ENCODE measurements around the gene CEACAM20.
A peak's percentile ranks its signal among the peaks of the same experiment; 100 is the strongest.
"Not testable (repeated sequence)": the region's sequence is repeated elsewhere in the genome, so short reads cannot be mapped to it uniquely, and the experiment has no call there.

CEACAM20 gene

DNA sequence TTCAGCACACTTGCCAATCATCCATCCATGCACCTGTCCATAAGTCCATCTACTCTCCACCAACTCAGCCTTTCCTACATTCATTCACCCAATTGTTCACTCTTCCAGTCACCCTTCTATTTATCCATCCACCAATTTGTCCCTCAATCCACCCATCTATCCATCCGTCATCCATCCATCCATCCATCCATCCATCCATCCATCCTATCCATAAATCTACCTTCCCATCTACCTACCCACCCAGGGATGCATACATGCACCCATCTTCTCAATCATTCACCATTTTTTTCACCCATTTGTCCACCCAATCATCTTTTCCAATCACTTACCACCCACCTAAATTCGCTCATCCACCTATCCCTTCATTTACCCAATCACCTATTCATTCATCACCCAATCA, 14.6 kb upstream of the CEACAM20 start:
- DNase-seq = no peak

DNA sequence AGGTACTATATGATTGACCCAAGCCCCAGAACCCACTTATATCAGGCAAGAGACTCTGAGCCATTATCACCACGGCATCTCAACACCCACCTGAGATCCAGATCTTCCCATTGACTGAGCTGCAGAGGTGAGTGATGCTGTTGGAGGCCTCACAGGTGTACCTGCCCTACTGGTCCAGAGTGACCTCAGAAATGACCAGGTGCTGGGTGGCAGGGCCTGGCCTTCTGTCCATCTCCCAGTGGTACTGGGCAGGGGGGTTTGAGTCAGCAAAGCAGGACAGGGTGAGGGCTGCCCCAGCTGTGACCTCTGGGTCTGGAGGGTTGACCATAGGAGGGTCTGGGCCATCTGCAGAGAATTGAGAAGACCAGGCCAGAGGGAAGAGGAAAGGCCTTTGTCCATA, 13.2 kb upstream of the CEACAM20 start:
- no peak for DNase-seq

DNA sequence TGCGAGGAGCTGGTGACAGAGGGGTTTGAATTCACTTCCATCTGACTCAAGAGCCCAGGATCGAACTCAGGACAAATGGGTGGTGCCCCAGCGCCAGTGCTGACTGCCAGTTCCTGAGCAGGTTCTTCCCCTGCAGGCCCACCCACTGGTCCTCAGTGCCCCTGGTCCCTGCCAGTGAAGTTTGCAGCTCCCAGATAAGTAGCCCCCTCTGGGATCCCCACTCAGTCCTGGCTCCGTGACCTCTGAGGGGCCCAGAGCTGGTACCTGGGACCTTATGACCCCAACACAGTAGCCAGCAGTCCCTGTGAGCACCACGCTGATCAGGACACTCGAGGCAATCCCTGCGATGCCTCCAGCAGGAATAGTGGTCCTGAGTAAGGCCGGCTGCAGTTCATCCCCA, 11.3 kb upstream of the CEACAM20 start:
- no peak for DNase-seq

DNA sequence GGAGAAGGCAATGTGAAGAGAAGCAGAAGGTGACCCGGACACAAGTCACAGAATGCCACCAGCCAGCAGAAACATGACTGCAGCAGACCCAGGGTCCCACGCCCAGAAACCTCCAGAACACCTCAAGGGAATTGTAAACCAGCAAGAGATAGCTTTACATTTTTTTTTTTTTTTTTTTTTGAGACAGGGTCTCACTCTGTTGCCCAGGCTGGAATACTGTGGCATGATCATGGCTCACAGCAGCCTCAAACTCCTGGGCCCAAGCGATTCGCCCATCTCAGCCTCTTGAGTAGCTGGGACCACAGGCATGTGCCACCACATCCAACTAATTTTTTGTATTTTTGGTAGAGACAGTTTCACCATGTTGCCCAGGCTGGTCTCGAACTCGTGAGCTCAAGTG, 10.5 kb upstream of the CEACAM20 start:
- no peak for DNase-seq

DNA sequence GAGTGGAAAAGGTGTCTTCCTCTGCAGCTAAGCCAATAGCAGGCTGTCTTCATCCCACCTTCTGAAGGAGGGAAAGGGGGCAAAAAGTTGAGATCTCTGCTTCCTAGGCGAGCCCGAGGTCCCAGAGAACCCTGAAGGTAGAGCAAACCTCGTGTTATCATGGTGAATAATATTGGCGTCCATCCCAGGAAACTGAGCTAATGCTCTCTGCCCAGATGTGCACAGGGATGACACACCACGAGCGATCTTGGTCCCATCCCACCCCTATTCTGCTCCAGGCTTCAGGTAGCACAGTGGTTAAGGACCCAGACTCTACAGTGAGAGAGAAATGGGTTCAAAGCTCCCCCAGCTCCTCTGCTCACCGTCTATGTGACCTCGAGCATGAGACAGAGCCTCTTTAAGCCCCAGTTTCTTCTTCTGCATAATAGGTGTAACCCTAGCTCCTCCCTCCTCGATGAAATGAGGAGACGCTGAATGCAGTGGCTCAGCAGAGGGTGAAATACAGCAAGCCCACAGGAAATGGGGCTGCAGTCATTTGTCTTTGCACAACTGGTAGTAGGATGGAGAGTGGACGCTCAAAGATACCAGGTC, 9.9 kb upstream of the CEACAM20 start:
- no peak for DNase-seq

DNA sequence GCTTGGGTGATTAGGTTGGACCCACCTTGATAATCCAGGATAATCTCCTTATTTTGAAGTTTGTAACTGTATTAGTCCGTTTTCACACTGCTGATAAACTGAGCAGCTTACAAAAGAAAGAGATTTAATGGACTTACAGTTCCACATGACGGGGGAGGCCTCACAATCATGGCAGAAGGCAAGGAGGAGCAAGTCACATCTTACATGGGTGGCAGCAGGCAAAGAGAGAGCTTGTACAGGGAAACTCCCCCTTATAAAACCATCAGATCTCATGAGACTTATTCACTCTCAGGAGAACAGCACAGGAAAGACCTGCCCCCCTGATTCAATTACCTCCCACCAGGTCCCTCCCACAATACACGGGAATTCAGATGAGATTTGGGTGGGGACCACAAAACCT, 5.9 kb upstream of the CEACAM20 start:
- DNase-seq = not testable (repeated sequence)

DNA sequence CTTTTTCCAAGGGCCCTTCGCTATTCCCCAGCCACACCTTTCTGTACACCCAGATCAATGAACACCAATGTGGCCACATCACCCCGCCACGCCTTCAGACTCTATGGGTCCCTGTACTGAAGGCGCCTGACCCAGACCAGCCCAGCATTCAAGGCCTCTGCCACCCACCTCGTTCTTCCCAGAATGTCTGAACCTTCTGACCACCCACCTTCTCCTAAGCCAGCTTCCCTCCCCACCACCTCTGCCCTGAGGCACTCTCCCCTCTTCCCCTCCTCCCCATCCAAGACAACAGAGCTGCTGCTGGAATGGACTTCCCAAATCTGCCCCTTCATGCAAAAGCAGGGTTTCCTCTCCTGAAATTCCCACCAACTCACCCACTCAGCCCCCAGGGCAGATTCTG, 3.3 kb upstream of the CEACAM20 start:
- no peak for DNase-seq

DNA sequence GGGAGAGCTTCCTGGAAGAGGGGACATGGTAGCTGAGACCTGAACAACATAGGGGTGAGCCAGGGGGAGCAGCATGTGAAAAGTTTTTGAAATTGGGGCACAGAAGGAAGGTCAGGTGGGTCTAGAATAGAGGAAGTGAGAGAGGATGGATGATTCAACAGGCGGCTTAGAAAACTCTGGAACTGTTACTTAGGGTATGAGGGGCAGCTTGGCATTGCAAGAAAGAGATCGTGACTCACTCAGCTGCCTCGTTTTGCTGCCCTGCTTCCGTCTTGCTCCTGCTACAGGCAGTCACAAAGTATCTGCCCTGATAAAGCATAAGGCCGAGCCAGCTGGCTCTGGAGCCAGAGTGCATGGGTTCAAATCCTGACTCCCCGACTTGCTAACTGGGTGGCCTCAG, 1.3 kb upstream of the CEACAM20 start:
- DNase-seq = no peak

DNA sequence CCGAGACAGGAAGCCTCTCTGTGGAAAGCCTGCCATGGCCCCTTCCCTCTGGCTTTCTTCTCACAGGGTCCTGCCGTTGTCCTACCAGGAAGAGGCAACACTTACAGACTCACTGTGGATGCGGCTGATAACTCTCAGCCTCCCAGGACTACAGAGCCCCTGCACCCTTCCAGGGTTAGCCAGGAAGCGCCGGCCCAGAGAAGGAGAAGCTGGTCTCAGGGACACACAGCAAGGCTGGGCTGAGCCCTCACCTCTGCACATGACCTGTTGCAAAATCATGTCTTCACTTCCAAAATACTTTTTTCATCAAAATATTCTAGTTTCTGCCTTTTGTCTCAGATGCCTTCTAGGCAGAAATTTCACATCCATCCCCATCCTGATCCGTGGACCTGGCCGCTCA, 1.9 kb downstream of the CEACAM20 start:
- no peak for DNase-seq

DNA sequence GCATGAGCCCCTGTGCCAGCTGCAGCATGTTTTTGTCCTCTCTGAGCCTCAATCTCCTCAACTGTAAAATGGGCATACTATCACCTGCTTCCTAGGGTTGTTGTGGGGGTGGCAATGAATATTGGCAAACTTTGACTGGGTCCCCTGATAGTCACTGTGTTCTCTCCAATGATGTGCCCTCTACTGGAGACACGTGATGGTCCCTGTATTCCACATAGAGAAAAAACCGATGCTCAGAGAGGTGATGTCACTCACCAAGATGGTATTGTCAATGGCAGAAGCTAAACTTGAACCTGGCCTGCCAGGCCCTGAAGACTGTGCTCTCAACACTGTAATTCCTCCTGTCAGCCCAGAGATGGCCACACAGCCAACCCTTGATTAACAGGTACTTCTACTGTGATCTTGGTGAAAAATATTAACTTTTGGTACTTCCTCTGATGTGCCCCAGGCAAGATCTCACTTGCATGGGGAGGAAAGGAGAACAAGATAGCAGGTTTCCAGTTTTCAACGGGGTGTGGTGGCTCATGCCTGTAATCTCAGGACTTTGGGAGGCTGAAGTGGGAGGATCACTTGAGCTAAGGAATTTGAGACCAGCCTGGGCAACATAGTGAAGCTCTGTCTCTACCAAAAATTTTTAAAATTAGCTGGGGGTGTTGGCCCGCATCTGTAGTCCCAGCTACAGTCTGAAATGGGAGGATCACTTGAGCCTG, 3.6 kb downstream of the CEACAM20 start:
- no peak for DNase-seq

DNA sequence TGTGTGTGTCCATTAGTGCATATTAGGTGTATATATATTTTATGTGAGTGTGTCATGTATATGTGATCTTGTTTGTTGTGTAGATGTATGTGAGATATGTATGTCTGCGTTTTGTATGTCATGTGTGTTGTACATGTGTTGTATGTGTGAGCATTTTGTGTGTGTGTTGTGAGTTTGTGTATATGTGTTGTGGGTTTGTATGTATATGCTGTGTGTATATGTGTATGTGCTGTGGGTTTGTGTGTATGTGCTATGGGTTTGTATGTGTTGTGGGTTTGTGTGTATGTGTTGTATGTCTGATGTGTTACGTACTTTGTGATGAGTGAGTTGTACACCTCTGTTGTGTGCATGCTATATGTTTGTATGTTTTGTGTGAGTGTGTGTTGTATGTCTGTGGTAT, 8.1 kb downstream of the CEACAM20 start:
- DNase-seq = no peak

DNA sequence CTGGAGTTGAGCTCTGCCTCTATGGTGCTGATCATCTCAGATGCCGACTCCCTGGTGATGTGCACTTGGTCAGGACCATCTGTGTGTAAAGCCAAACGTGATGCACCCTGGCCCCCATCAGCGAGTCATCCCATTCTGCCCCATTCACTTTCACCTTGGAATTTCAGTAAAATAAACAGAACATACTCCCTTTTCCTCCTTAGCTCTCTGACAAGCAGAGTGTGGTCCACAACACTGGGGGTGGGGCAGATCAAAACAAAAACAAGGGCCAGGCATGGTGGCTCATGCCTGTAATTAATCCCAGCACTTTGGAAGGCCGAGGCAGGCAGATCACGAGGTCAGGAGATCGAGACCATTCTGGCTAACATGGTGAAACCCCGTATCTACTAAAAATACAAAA, 12.3 kb downstream of the CEACAM20 start:
- no peak for DNase-seq

DNA sequence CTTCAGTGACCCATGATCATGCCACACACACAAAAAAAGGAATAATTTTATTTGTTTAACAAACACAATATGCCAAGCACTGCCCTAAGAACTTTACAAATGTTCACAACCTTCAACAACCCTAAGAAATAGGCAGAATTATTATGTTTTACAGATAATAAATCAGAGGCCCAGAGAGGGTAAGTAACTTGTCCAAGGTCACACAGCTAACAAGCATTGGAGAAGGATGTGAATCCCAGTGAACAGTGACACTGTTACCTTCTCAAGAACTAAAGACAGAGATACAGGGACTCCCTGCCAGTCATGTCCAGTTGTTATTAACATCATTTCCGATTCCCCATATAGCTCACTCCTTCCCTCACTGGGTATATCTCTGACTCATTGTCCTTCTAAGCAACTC, 13.6 kb downstream of the CEACAM20 start:
- no peak for DNase-seq

DNA sequence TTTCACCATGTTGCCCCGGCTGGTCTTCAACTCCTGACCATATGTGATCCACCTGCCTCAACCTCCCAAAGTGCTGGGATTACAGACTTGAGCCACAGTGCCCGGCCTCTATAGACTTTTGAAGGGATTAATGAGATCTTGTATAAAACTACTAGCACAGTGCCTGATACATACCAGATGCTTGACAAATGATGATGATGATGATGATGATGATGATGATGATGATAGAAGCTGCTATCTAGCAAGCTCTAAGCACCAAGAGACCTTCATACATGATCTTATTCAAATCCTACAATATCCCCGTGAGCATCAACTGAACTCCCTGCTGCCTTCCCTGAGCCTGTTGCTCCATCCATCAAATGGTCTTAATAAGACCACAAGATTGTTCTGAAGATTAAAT, 14.4 kb downstream of the CEACAM20 start:
- no peak for DNase-seq

DNA sequence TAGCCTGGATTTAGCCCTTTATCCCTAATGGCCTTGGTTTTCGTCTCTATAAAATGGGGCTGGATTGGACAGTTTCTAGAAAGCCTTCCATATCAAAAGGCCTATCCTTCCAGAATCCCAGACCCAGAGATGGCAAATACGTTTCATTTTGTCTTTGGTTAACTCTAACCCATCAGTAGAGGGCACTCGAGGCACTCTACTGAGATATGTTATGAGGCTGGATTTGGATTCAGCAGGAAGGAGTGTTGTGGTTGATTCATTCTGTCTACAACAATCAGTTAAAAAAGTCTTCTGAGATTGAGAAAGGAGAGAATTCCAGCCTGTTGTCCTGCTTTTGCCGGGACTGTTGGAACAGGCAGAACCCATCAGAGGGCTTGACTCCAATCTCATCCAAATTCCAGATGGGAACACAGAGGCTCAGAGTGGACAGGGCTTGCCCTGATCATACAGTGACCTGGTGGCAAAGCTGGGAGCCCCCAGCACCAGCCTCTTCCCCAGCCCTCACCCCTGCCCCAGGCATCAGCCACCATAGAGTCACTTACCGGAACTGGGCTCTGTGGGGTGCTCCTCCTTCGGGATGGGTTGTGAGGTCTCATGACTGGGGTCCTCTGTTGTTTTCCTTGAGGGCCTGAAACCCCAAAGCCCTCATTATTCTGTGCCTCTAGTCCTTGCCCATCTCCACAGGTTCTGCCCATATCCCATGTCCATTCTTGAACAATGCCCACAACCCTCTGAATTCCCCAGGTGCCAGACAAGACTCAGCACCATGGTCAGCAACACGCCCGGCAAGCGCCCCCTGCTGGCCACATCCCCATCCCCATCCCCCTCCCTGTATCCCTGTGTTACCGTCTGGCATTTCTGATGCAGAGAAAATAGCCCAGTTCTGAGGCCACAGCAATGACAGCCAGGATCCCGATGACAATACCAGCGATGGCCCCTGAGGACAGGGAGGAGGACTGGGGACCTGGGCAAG, 16.9 kb downstream of the CEACAM20 start:
- peak in 1 of 2 experiments; percentile 19 for DNase-seq

DNA sequence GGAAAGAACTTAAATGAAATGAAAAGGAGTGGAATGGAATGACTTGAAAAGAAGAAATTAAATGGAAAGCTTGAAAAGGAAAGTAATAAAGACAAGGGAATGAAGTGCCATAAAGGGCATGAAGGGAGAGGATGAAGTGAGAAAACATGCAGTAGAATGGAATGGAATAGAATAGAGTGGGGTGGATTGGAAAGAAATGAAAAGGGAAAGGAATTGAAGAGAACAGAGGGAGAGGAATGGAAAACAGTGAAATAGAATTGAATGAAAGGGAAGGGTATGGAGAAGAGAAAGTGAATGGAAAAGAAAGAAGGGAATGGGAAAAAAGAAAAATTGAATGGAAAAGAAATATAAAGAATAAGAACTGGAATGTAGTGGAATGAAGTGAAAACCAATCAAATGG, 20.0 kb downstream of the CEACAM20 start:
- no peak for DNase-seq

DNA sequence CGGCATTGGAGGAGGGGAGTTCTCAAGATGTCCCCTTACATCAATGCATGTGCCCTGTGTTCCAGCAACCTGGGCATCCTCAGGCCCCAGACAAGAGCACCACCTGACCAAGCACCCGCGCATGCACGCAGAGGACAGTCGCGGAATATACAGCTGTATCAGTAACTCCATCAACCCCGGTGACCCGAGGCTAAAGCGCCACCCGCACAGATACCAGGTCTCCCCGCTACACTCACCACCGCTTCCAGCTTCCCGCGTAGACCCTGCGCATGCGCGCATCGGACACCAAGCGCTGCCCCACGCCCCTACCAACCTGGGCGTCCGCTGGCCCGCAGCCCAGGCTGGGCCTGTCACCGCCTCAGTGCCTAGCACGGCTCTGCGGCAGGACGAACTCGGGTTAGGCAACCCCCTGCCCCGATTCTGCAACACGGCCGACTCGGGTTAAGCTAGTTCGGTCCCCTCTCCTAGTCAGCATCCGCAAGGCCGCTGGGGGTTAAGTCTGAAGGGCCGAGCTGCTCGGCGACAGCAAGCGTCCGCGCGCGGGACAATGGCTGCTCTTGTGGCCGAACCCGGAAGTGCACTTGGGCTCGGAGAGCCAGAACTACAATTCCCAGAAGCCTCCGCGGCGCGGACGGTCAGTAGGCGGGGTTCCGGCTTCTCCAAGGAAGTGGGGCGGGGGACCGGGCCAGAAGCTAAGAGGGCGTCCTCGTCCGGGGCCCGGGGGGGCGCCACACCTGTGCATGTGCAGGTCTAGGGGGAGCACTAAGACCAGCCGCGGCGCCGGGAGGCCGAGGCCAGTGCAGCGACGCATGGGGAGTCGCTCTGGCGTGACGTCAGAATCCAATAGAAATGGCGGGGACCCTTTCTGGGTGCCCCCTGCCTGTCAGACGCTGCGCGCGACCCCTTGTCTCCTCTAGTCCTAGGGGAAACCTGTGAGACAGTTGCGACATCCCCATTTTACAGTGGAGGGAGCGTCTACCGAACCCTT, 29.2 kb downstream of the CEACAM20 start, which contains the start of gene ZNF180:
TSS of gene ZNF180 (minus strand) at position 561 of the 988 bp plus-strand sequence. CDS start 3,188 bp downstream, outside the sequence.
- DNase-seq = peak; percentile 85 to 95

DNA sequence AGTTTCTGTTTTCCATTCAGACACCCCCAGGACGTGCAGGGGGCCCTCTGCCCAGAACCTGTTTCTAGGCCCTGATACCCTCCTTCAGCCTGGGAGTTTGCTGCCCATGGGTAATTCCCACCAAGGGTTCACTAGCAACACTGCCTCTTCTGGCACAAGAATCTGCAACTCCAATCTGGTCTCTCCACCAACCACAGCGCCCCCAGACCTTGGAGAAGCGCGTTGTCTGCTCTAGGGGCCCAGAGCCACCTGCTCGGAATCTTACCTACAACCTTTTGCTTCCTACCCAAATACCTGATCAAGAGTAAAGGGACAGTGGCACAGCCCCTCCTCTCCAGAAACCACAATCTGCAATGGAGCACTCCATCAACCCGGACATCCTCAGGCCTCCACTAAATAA, 29.9 kb downstream of the CEACAM20 start:
- no peak for DNase-seq

DNA sequence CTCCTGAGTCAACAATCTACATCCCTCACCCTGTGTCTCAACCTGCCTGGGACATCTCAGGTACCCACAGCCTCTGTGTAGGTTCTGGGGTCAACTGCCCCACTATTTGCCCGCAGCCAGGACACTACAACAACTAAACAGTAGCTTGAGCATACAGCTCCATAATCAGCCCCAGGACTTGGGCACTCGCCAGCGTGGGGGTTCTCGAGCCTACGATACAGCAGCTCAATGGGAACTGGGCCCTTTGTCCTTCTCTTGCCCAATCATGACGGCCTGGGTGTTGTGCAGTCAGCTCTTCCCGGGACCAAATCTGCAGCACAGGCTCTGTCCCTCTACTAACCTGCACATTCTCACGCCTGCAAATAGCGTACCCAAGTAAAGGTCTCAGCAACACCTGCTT, 30.5 kb downstream of the CEACAM20 start:
- DNase-seq = no peak

DNA sequence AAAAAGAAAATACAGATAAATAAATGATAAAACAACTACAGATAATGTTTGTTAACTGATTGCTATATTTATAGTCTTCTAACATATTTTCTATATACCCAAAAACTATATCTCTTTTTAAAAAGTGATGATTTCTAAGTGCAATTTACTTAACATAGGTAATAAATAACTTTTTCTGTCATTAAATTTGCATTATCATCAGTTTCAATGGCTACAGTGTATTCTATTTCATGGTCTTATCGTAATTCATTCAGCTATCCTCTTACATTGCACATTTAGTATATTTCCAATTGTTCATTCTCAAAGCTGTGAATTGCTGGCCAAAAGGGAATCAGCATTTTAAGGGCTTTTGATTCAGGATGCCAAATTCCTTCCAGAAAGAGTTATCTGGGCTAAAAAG, 32.8 kb downstream of the CEACAM20 start:
- no peak for DNase-seq

DNA sequence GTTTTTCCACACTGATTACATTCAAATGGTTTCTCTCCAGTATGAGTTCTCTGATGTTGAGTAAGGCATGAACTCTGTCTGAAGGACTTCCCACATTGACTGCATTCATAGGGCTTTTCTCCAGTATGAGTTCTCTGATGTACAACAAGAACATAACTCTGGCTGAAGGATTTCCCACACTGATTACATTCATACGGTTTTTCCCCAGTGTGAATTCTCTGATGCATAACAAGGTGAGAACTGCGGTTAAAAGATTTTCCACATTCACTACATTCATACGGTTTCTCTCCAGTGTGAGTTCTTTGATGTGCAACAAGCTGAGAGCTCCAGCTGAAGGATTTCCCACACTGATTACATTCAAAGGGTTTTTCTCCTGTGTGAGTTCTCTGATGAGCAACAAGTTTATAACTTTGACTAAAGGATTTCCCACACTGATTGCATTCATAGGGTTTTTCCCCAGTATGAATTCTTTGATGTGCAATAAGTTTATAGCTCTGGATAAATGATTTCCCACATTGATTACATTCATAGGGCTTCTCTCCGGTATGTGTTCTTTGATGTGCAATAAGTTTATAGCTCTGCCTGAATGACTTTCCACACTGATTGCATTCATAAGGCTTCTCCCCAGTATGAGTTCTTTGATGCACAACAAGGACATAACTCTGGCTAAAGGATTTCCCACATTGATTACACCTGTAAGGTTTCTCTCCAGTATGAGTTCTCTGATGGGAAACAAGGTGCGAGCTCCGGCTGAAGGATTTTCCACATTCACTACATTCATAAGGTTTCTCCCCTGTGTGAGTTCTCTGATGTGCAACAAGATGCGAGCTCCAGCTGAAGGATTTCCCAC, 52.7 kb downstream of the CEACAM20 start:
- peak in 1 of 2 experiments; percentile 2 for DNase-seq
